HepG2 (cell line): ENCODE results near the gene RMRP. TPM values are rescaled to one million over a fixed set of nuclear protein-coding genes. Genes with fewer than 3 reads are reported as not detected.

ENCODE experiments used
- ATAD3A ChIP-seq: sonication (generic); formaldehyde crosslinking; IDR thresholded peaks from 2 replicates; pipeline ENCODE4 v1.4.0; 2020; ENCODE audit warnings: missing genetic modification reagents
- EHMT2 ChIP-seq: fragments of 200-600 bp; sonication (generic); IDR thresholded peaks from 2 replicates; pipeline ENCODE4 v1.7.0; 2017; ENCODE audit warnings: antibody characterized with exemption, low read depth, low read length, borderline replicate concordance
- POLR2AphosphoS2 ChIP-seq: IDR thresholded peaks from 2 replicates; pipeline ENCODE4 v1.6.1; 2011; ENCODE audit warnings: low read depth, low read length, improper control_type of control experiment
- PRMT3 ChIP-seq: sonication (generic); formaldehyde crosslinking; IDR thresholded peaks from 2 replicates; pipeline ENCODE4 v1.8.1; 2022; ENCODE audit warnings: low read depth, mild to moderate bottlenecking, moderate library complexity, missing genetic modification reagents, borderline replicate concordance
- STAG1 ChIP-seq: sonication (generic); formaldehyde crosslinking; IDR thresholded peaks from 2 replicates; pipeline ENCODE4 v1.4.0; 2020; ENCODE audit warnings: missing genetic modification reagents
- YEATS2 ChIP-seq: sonication (generic); formaldehyde crosslinking; IDR thresholded peaks from 2 replicates; pipeline ENCODE4 v1.4.0; 2020; ENCODE audit warnings: missing genetic modification reagents, borderline replicate concordance
- ZNF230 ChIP-seq: sonication (generic); formaldehyde crosslinking; IDR thresholded peaks from 2 replicates; pipeline ENCODE4 v1.4.0; 2020; ENCODE audit warnings: mild to moderate bottlenecking, missing genetic modification reagents
- ZNF558 ChIP-seq: sonication (generic); formaldehyde crosslinking; IDR thresholded peaks from 2 replicates; pipeline ENCODE4 v1.9.0; 2022; ENCODE audit warnings: mild to moderate bottlenecking, missing genetic modification reagents, borderline replicate concordance
- ZNF567 ChIP-seq: sonication (generic); formaldehyde crosslinking; IDR thresholded peaks from 2 replicates; pipeline ENCODE4 v1.8.1; 2023; ENCODE audit warnings: mild to moderate bottlenecking, missing genetic modification reagents, borderline replicate concordance
- ZNF598 ChIP-seq: sonication (generic); formaldehyde crosslinking; IDR thresholded peaks from 2 replicates; pipeline ENCODE4 v1.5.1; 2020; ENCODE audit warnings: mild to moderate bottlenecking, missing genetic modification reagents, borderline replicate concordance
- ZNF788 ChIP-seq: sonication (generic); formaldehyde crosslinking; IDR thresholded peaks from 2 replicates; pipeline ENCODE4 v1.5.0; 2020; ENCODE audit warnings: mild to moderate bottlenecking, missing genetic modification reagents, borderline replicate concordance
- ZNF792 ChIP-seq: IDR thresholded peaks from 2 replicates; pipeline ENCODE4 v1.6.1; 2016
- ZNF839 ChIP-seq: sonication (generic); formaldehyde crosslinking; IDR thresholded peaks from 2 replicates; pipeline ENCODE4 v1.4.0; 2020; ENCODE audit warnings: missing genetic modification reagents, mild to moderate bottlenecking, borderline replicate concordance
- polyA plus RNA-seq, 8 experiments: library from polyadenylated mRNA; depleted of rRNA in 3 of 8; stranded (reverse) in 7 of 8; unstranded in 1 of 8; fragments of >200 nt; fragmentation: Illumina TruSeq in 4 of 8; extraction: Trizol in 4 of 8; gene quantifications; 2 replicates each; pipeline versions ENCODE4 v1.2.1 to v1.2.3, GENCODE V29; 2011 to 2016; ENCODE audit warnings: low read depth in 4 of 8, missing spikeins in 1 of 8, mixed read lengths in 1 of 8; ENCODE audit not compliant: insufficient read depth in 1 of 8
- total RNA-seq, 5 experiments: library from RNA; depleted of rRNA; stranded (reverse); fragments of >200 nt; fragmentation: Illumina TruSeq; extraction: Trizol; gene quantifications; 2 replicates each; pipeline ENCODE4 v1.2.3, GENCODE V29; 2016; ENCODE audit warnings: low read depth in 1 of 5
- TF ChIP-seq, protein P1 (sequence below): sonication (generic); formaldehyde crosslinking; IDR thresholded peaks from 2 replicates; pipeline ENCODE4 v1.5.0; 2020; ENCODE audit warnings: mild to moderate bottlenecking, missing genetic modification reagents, borderline replicate concordance
- TF ChIP-seq, protein P2 (sequence below): IDR thresholded peaks from 2 replicates; pipeline ENCODE4 v1.6.1; 2018; ENCODE audit warnings: missing genetic modification reagents
- TF ChIP-seq, protein P3 (sequence below): sonication (generic); formaldehyde crosslinking; conservative IDR thresholded peaks from 2 replicates; pipeline ENCODE4 v1.8.0; 2022; ENCODE audit warnings: mild to moderate bottlenecking, moderate library complexity, missing genetic modification reagents
- TF ChIP-seq, protein P4 (sequence below): sonication (generic); formaldehyde crosslinking; IDR thresholded peaks from 2 replicates; pipeline ENCODE4 v1.8.0; 2022; ENCODE audit warnings: mild to moderate bottlenecking, missing genetic modification reagents, moderate library complexity

Gene RMRP
- total and polyA plus RNA-seq, 2 of the 13 experiments (the other 11 are each of a cell fraction or from before 2014, with no cell fraction given): 51.4 to 4,025 TPM

DNA sequence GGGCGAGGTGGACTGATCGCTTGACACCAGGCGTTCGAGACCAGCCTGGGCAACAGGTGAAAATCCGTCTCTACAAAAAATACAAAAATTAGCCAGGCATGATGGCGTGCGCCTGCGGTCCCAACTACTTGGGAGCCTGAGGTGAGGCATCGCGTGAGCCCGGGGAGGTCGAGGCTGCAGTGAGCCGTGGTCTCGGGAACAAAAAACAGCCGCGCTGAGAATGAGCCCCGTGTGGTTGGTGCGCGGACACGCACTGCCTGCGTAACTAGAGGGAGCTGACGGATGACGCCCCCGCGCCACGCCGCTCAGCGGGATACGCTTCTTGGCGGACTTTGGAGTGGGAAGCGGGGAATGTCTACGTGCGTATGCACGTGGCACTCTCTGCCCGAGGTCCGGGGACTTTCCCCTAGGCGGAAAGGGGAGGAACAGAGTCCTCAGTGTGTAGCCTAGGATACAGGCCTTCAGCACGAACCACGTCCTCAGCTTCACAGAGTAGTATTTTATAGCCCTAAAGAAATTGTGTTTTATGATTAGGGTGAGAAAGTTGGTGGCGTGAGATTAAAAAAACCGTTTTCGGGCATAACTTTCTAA, at the start of gene RMRP (continued):
- TF ChIP-seq EHMT2: no peak
- peak; percentile 95 for TF ChIP-seq ZNF558 (CRISPR knock-in tag)
- peak; percentile 78; the same call in 1 of the 2 replicates for TF ChIP-seq YEATS2 (CRISPR knock-in tag)
- TF ChIP-seq, protein P1, sequence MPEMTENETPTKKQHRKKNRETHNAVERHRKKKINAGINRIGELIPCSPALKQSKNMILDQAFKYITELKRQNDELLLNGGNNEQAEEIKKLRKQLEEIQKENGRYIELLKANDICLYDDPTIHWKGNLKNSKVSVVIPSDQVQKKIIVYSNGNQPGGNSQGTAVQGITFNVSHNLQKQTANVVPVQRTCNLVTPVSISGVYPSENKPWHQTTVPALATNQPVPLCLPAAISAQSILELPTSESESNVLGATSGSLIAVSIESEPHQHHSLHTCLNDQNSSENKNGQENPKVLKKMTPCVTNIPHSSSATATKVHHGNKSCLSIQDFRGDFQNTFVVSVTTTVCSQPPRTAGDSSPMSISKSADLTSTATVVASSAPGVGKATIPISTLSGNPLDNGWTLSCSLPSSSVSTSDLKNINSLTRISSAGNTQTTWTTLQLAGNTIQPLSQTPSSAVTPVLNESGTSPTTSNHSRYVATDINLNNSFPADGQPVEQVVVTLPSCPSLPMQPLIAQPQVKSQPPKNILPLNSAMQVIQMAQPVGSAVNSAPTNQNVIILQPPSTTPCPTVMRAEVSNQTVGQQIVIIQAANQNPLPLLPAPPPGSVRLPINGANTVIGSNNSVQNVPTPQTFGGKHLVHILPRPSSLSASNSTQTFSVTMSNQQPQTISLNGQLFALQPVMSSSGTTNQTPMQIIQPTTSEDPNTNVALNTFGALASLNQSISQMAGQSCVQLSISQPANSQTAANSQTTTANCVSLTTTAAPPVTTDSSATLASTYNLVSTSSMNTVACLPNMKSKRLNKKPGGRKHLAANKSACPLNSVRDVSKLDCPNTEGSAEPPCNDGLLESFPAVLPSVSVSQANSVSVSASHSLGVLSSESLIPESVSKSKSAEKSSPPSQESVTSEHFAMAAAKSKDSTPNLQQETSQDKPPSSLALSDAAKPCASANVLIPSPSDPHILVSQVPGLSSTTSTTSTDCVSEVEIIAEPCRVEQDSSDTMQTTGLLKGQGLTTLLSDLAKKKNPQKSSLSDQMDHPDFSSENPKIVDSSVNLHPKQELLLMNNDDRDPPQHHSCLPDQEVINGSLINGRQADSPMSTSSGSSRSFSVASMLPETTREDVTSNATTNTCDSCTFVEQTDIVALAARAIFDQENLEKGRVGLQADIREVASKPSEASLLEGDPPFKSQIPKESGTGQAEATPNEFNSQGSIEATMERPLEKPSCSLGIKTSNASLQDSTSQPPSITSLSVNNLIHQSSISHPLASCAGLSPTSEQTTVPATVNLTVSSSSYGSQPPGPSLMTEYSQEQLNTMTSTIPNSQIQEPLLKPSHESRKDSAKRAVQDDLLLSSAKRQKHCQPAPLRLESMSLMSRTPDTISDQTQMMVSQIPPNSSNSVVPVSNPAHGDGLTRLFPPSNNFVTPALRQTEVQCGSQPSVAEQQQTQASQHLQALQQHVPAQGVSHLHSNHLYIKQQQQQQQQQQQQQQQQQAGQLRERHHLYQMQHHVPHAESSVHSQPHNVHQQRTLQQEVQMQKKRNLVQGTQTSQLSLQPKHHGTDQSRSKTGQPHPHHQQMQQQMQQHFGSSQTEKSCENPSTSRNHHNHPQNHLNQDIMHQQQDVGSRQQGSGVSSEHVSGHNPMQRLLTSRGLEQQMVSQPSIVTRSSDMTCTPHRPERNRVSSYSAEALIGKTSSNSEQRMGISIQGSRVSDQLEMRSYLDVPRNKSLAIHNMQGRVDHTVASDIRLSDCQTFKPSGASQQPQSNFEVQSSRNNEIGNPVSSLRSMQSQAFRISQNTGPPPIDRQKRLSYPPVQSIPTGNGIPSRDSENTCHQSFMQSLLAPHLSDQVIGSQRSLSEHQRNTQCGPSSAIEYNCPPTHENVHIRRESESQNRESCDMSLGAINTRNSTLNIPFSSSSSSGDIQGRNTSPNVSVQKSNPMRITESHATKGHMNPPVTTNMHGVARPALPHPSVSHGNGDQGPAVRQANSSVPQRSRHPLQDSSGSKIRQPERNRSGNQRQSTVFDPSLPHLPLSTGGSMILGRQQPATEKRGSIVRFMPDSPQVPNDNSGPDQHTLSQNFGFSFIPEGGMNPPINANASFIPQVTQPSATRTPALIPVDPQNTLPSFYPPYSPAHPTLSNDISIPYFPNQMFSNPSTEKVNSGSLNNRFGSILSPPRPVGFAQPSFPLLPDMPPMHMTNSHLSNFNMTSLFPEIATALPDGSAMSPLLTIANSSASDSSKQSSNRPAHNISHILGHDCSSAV (CRISPR knock-in tag): 0 out of 2 replicates have a peak, but pooled peaks have one; percentile 55
- TF ChIP-seq ZNF598 (CRISPR knock-in tag): peak; percentile 35; the same call in 1 of the 2 replicates
- TF ChIP-seq, protein P2, sequence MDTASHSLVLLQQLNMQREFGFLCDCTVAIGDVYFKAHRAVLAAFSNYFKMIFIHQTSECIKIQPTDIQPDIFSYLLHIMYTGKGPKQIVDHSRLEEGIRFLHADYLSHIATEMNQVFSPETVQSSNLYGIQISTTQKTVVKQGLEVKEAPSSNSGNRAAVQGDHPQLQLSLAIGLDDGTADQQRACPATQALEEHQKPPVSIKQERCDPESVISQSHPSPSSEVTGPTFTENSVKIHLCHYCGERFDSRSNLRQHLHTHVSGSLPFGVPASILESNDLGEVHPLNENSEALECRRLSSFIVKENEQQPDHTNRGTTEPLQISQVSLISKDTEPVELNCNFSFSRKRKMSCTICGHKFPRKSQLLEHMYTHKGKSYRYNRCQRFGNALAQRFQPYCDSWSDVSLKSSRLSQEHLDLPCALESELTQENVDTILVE: peak; percentile 92
- TF ChIP-seq, protein P3, sequence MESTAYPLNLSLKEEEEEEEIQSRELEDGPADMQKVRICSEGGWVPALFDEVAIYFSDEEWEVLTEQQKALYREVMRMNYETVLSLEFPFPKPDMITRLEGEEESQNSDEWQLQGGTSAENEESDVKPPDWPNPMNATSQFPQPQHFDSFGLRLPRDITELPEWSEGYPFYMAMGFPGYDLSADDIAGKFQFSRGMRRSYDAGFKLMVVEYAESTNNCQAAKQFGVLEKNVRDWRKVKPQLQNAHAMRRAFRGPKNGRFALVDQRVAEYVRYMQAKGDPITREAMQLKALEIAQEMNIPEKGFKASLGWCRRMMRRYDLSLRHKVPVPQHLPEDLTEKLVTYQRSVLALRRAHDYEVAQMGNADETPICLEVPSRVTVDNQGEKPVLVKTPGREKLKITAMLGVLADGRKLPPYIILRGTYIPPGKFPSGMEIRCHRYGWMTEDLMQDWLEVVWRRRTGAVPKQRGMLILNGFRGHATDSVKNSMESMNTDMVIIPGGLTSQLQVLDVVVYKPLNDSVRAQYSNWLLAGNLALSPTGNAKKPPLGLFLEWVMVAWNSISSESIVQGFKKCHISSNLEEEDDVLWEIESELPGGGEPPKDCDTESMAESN: peak; percentile 95
- peak; percentile 88 for TF ChIP-seq ZNF230 (CRISPR knock-in tag)
- TF ChIP-seq ZNF839 (CRISPR knock-in tag): peak; percentile 53; the same call in 1 of the 2 replicates
- peak; percentile 99 for TF ChIP-seq ZNF788 (CRISPR knock-in tag)
- peak; percentile 94; the same call in 1 of the 2 replicates for TF ChIP-seq PRMT3
- peak; percentile 69; the same call in 1 of the 2 replicates for TF ChIP-seq ZNF567
- TF ChIP-seq, protein P4, sequence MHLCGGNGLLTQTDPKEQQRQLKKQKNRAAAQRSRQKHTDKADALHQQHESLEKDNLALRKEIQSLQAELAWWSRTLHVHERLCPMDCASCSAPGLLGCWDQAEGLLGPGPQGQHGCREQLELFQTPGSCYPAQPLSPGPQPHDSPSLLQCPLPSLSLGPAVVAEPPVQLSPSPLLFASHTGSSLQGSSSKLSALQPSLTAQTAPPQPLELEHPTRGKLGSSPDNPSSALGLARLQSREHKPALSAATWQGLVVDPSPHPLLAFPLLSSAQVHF (CRISPR knock-in tag): no peak; the same call in none of the 2 replicates
- TF ChIP-seq ATAD3A (CRISPR knock-in tag): no peak; the same call in 1 of the 2 replicates
- peak; percentile 97 for TF ChIP-seq ZNF792
- TF ChIP-seq POLR2AphosphoS2: no peak
- TF ChIP-seq STAG1 (CRISPR knock-in tag): peak; percentile 9; the same call in 1 of the 2 replicates
